ENCODE results near the gene OR6K2.

OR6K2 gene

DNA sequence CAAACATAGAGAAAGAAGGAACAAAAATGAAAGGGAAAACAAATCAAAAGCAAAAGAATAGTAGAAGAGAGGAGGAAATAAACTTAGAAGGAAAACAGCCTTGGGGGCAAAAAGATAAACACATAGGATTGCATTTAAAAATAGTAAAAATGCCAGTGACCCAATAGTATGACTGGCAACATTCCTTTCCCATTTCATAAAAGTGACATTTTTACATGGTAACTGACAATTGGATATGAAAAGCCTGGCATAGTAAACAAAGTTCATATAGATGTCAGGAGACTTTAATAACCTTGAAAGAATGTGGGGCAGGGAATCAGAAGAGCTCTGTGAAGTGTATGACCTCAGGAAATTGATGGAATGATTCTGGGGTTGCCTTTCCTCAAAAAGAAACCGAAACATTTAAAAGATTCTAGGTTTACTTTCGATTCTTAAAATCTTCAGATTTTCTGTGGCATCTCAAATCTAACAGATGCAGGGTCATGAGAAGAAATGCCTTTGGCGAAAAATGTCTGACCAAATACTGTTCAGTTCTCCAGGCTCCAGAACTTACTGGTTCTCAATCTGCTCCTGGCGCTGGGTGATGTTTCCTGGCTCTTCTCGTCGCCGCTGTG lies 47.6 kb downstream of the OR6K2 start:
- H3K4me3 ChIP-seq (ENCODE audit: low read length) = no peak overlapping the region
- no peak for TF ChIP-seq ZNF274 (IDR thresholded peaks at IDR 0.05; ENCODE audit: low read depth, low read length)
